GM18520 (cell line): ENCODE results near the gene HOXA9.

Experiments used
- ATAC-seq: cut with Tn5 transposase; IDR thresholded peaks from one replicate; pipeline ENCODE4 v1.9.1; 2021; ENCODE audit not compliant: unreplicated experiment

HOXA9 gene

GRCh38 chr7:27177795-27178320 is 12.5 kb upstream of the HOXA9 start:
- ATAC-seq, result no peak

- no peak for ATAC-seq
Measured at GRCh38 chr7:27176962-27177794, 11.8 kb upstream of the HOXA9 start.

- no peak for ATAC-seq
Measured at GRCh38 chr7:27176524-27176845, 11.1 kb upstream of the HOXA9 start.

GRCh38 chr7:27175626-27176523 is 10.5 kb upstream of the HOXA9 start:
- no peak for ATAC-seq

GRCh38 chr7:27174874-27175625 is 9.7 kb upstream of the HOXA9 start:
- no peak for ATAC-seq

GRCh38 chr7:27173956-27174873 is 8.9 kb upstream of the HOXA9 start, which contains the start of gene HOXA10:
HOXA10 (minus strand) TSS chr7:27174320; CDS start chr7:27174306, 14 bp downstream.
- no peak for ATAC-seq

- ATAC-seq, result no peak
Measured at GRCh38 chr7:27173511-27173955, 8.2 kb upstream of the HOXA9 start.

- no peak for ATAC-seq
Measured at GRCh38 chr7:27172823-27173510, 7.6 kb upstream of the HOXA9 start.

- no peak for ATAC-seq
Measured at GRCh38 chr7:27172315-27172774, 7.0 kb upstream of the HOXA9 start.

GRCh38 chr7:27171637-27172314 is 6.4 kb upstream of the HOXA9 start:
- no peak for ATAC-seq

- ATAC-seq, result no peak
Measured at GRCh38 chr7:27171325-27171636, 5.9 kb upstream of the HOXA9 start.

GRCh38 chr7:27170426-27171324 is 5.3 kb upstream of the HOXA9 start:
- ATAC-seq, result no peak

- ATAC-seq, result no peak
Measured at GRCh38 chr7:27169658-27170425, 4.5 kb upstream of the HOXA9 start.

GRCh38 chr7:27168265-27168947 is 3.1 kb upstream of the HOXA9 start:
- ATAC-seq, result no peak

- no peak for ATAC-seq
Measured at GRCh38 chr7:27167916-27168264, 2.6 kb upstream of the HOXA9 start.
